Neural progenitor cell (in vitro differentiated cells): ENCODE measurements around the gene NRSN2.

Experiments
- EZH2 ChIP-seq: fragments of 200-600 bp; sonication (generic); IDR thresholded peaks from 2 replicates; pipeline ENCODE4 v1.6.1; 2017; ENCODE audit warnings: antibody characterized with exemption, mild to moderate bottlenecking, moderate library complexity
- EZH2phosphoT487 ChIP-seq: fragments of 200-600 bp; sonication (generic); IDR thresholded peaks from 2 replicates; pipeline ENCODE4 v1.6.1; 2017; ENCODE audit warnings: antibody characterized with exemption
- TF ChIP-seq, protein P1 (sequence below): fragments of 200-600 bp; sonication (generic); IDR thresholded peaks from 2 replicates; pipeline ENCODE4 v1.5.1; 2017; ENCODE audit warnings: antibody characterized with exemption, mild to moderate bottlenecking

DNA sequence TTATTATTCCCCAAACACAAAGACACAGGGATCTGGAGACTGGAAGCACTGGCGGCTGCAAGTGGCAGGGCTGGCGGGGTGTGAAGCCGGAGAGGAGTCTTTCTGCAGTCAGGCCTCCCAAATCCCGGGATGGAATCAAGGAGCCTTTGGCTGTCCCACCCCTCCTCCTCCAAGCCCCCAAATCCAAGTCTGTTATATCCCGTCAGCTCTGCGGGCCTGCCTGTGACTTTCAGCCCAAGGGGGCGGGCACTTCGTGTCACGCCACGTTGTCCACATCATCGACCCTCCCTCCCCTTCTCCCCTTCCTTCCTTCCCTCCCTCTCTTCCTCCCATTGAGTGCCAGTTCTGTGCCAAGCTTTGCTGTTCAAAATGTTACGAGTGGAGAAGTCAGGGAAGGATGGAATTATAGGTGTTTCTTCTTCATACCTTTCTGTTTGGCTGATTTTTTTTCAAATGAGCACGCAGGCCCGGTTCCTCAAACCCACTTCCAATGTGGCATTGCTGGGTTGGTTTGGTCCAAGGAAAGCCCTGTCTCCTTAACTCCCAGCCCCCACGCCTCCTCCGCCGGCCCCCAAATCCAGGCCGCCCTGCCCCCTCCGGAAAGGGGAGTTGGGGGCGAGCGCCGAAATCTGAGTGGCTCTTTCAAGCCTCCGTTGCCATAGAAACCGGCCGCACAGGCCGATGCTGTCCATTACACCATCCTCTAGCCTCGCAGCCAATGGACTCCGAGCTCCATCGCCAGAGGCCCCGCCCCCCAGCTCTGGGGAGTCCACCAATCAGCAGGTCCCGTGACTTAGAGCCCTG, 36.9 kb upstream of the NRSN2 start:
- TF ChIP-seq, protein P1, sequence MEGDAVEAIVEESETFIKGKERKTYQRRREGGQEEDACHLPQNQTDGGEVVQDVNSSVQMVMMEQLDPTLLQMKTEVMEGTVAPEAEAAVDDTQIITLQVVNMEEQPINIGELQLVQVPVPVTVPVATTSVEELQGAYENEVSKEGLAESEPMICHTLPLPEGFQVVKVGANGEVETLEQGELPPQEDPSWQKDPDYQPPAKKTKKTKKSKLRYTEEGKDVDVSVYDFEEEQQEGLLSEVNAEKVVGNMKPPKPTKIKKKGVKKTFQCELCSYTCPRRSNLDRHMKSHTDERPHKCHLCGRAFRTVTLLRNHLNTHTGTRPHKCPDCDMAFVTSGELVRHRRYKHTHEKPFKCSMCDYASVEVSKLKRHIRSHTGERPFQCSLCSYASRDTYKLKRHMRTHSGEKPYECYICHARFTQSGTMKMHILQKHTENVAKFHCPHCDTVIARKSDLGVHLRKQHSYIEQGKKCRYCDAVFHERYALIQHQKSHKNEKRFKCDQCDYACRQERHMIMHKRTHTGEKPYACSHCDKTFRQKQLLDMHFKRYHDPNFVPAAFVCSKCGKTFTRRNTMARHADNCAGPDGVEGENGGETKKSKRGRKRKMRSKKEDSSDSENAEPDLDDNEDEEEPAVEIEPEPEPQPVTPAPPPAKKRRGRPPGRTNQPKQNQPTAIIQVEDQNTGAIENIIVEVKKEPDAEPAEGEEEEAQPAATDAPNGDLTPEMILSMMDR: no peak
- TF ChIP-seq EZH2 (no peak), EZH2phosphoT487 (no peak)
